ENCODE measurements around the gene NDUFB8.
A peak's percentile ranks its signal among the peaks of the same experiment; 100 is the strongest.

NDUFB8 gene

DNA sequence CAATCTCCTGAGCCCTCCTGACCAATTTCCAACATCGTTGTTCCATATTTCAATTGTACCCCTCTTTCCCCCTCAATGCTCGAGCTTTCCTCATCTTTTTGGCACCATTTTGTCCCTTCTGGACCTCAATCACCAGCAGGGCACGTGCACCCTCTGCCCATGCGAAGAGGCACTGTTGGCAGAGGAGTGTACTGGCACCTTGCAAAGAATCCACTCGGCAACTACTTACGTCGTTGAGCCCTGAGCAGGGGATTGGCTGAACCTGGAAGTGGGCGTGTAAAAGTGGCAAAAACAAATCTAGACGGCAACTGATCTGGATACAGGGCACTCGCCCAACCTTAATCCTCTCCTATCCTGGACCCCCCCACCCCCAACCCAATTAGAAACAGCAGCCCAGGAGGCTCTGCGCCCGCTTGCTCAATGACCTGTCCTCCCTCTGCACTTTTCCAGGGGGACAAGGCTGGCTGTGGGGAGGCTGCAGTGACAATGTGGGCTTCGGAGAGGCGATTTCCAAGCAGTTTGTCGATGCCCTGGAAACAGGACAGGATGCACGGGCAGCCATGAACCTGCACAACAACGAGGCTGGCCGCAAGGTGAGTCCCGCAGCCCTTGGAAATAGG lies 48.1 kb downstream of the NDUFB8 start:
- no peaks in the 10 kb centered on the region for H4K20me1 ChIP-seq (ENCODE audit: low read depth, low read length)
- no peaks in the 10 kb centered on the region for H3K79me2 ChIP-seq (ENCODE audit: insufficient read depth, low read length)
- no peak overlapping the region for H3K27ac ChIP-seq (ENCODE audit: low read depth, low read length)
- no peaks in the 10 kb centered on the region for H3K9me3 ChIP-seq (ENCODE audit: insufficient read depth, low read length)
- H3K27me3 ChIP-seq (ENCODE audit: low read length): no peaks in the 10 kb centered on the region
- H3K9me2 ChIP-seq (replicated peaks; ENCODE audit: insufficient read depth, low read length): no peaks in the 10 kb centered on the region
- peak overlapping the region; percentile 37 for H2AFZ ChIP-seq (ENCODE audit: low read depth, low read length, severe bottlenecking)
- peak overlapping the region; percentile 68 for H3K4me2 ChIP-seq (ENCODE audit: low read depth, low read length, poor library complexity, severe bottlenecking)
- H3K36me3 ChIP-seq (ENCODE audit: low read length): no peaks in the 10 kb centered on the region
- H3K9ac ChIP-seq (ENCODE audit: low read length): peak overlapping the region; percentile 38; the same call in 1 of the 2 replicates
- H3F3A ChIP-seq (ENCODE audit: insufficient read depth): no peaks in the 10 kb centered on the region
- H3K4me3 ChIP-seq (ENCODE audit: insufficient read depth, low read length, poor library complexity, severe bottlenecking): peak overlapping the region; percentile 50
- TF ChIP-seq, protein P1, sequence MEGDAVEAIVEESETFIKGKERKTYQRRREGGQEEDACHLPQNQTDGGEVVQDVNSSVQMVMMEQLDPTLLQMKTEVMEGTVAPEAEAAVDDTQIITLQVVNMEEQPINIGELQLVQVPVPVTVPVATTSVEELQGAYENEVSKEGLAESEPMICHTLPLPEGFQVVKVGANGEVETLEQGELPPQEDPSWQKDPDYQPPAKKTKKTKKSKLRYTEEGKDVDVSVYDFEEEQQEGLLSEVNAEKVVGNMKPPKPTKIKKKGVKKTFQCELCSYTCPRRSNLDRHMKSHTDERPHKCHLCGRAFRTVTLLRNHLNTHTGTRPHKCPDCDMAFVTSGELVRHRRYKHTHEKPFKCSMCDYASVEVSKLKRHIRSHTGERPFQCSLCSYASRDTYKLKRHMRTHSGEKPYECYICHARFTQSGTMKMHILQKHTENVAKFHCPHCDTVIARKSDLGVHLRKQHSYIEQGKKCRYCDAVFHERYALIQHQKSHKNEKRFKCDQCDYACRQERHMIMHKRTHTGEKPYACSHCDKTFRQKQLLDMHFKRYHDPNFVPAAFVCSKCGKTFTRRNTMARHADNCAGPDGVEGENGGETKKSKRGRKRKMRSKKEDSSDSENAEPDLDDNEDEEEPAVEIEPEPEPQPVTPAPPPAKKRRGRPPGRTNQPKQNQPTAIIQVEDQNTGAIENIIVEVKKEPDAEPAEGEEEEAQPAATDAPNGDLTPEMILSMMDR (IDR thresholded peaks at IDR 0.05; ENCODE audit: insufficient read depth, low read length, poor library complexity, severe bottlenecking): no peak
- no peak for TF ChIP-seq EZH2phosphoT487 (conservative IDR thresholded peaks at IDR 0.05; ENCODE audit: low read length)

DNA sequence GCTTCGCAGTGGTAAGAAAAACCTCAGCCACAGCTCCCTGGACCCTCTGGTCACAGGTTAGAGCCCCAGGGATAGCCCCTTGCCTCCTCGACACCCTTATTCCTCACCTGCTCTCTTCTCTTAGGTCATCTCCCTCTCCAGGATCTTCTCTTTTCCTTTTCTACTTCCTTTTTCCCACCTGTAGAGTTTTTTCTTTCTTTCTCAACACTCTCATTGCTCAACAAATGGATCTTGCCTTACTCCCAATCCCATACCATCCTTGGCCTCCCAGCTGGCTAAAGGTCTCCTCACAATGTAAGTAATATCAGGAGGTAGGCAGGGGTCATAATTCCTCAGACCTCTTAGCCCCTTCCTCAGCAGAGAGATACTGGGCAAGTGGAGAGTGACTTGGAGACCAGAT lies 49.7 kb downstream of the NDUFB8 start:
- no peak for TF ChIP-seq EZH2phosphoT487 (conservative IDR thresholded peaks at IDR 0.05; ENCODE audit: low read length)
- TF ChIP-seq, protein P1 (IDR thresholded peaks at IDR 0.05; ENCODE audit: insufficient read depth, low read length, poor library complexity, severe bottlenecking): no peak
- no peaks in the 10 kb centered on the region for H3K9me3 ChIP-seq (ENCODE audit: insufficient read depth, low read length)
- no peaks in the 10 kb centered on the region for H3K9me2 ChIP-seq (replicated peaks; ENCODE audit: insufficient read depth, low read length)
- no peaks in the 10 kb centered on the region for H3F3A ChIP-seq (ENCODE audit: insufficient read depth)
- H4K20me1 ChIP-seq (ENCODE audit: low read depth, low read length): no peaks in the 10 kb centered on the region
- H2AFZ ChIP-seq (ENCODE audit: low read depth, low read length, severe bottlenecking): no peak overlapping the region
- H3K27ac ChIP-seq (ENCODE audit: low read depth, low read length): no peak overlapping the region
- no peak overlapping the region for H3K4me3 ChIP-seq (ENCODE audit: insufficient read depth, low read length, poor library complexity, severe bottlenecking)
- H3K36me3 ChIP-seq (ENCODE audit: low read length): no peaks in the 10 kb centered on the region
- H3K4me2 ChIP-seq (ENCODE audit: low read depth, low read length, poor library complexity, severe bottlenecking): no peak overlapping the region
- no peak overlapping the region for H3K9ac ChIP-seq (ENCODE audit: low read length)
- H3K27me3 ChIP-seq (ENCODE audit: low read length): no peaks in the 10 kb centered on the region
- H3K79me2 ChIP-seq (ENCODE audit: insufficient read depth, low read length): no peaks in the 10 kb centered on the region

DNA sequence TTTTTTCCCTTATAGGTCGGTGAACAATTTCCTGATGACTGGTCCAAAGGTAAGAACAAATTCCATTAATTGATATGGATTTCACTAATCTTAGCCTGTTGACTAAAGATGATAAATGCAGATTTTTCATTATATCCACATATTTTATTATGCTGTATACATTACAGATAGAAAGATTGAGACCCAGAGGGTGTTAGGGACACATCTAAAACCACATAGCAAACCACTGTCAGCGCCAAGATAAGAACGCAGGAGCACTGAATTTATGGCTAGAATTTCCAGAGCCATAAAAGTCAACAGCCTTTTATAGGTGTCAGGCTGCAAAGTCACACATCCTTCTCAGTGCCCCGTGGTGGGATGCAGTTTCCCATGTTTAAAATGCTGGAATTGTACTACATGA lies 50.6 kb downstream of the NDUFB8 start:
- Histone ChIP-seq H3K9me2 (replicated peaks; ENCODE audit: insufficient read depth, low read length) (no peaks in the 10 kb centered on the region), H3K9me3 (ENCODE audit: insufficient read depth, low read length) (no peaks in the 10 kb centered on the region), H3K4me3 (ENCODE audit: insufficient read depth, low read length, poor library complexity, severe bottlenecking) (no peak overlapping the region), H3K9ac (ENCODE audit: low read length) (no peak overlapping the region), H3F3A (ENCODE audit: insufficient read depth) (no peaks in the 10 kb centered on the region), H3K36me3 (ENCODE audit: low read length) (no peaks in the 10 kb centered on the region), H3K4me2 (ENCODE audit: low read depth, low read length, poor library complexity, severe bottlenecking) (no peak overlapping the region), H3K79me2 (ENCODE audit: insufficient read depth, low read length) (no peaks in the 10 kb centered on the region), H2AFZ (ENCODE audit: low read depth, low read length, severe bottlenecking) (no peak overlapping the region), H3K27me3 (ENCODE audit: low read length) (no peaks in the 10 kb centered on the region), H3K27ac (ENCODE audit: low read depth, low read length) (no peak overlapping the region), H4K20me1 (ENCODE audit: low read depth, low read length) (no peaks in the 10 kb centered on the region)
- TF ChIP-seq EZH2phosphoT487 (conservative IDR thresholded peaks at IDR 0.05; ENCODE audit: low read length): no peak
- TF ChIP-seq, protein P1 (IDR thresholded peaks at IDR 0.05; ENCODE audit: insufficient read depth, low read length, poor library complexity, severe bottlenecking): no peak
